ENCODE data around the gene DENND6B. TPM values are rescaled to one million over a fixed set of nuclear protein-coding genes. Genes with fewer than 3 reads are reported as not detected.
A peak's percentile ranks its signal among the peaks of the same experiment; 100 is the strongest.

Gene DENND6B
- total and polyA plus RNA-seq, 2 of the 13 experiments (the other 11 are each of a cell fraction or from before 2014, with no cell fraction given) = 0.95 to 3.8 TPM

DNA sequence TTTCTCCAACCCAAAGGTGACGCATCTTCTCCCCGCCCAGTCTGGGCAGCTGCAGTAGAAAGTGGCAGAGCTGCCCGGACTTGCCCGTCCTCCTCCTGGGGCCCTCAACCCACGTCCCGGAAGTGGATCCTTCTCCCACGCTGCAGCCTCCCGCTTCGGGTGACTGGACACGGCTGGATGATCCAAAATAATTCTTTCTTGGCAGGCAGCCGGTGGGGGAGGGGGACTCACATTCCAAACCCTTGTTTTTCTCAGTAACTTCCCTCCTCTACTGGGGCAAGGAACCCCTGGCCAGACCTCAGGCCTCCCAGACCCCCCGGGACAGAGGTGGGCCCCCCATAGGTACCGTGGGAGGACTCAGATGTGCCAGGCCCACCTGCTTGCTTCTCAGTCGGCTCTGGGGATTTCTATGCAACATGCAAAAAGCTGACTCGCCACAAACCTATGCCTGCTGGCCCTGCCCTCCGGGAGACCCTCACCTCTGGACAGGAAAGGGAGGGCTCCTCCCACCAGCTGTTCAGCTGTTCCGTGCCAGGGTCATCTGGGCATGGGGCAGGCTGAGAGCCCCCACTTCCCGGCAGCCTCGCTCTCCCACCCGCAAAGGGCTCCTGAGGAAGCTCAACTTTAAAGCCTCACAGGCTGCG, 20.8 kb downstream of the DENND6B start (continued):
- TF ChIP-seq ZNF577 (CRISPR knock-in tag; IDR thresholded peaks at IDR 0.05; ENCODE audit: borderline replicate concordance, low read depth) (no peak), SIN3A (IDR thresholded peaks at IDR 0.05; ENCODE audit: borderline replicate concordance, low read depth, low read length) (no peak), ZSCAN12 (CRISPR knock-in tag; IDR thresholded peaks at IDR 0.05) (no peak), AGO2 (optimal IDR thresholded peaks at IDR 0.05; ENCODE audit: low read depth, low read length) (peak; percentile 9), ZZZ3 (CRISPR knock-in tag; IDR thresholded peaks at IDR 0.05; ENCODE audit: borderline replicate concordance) (0 out of 2 replicates have a peak, but pooled peaks have one; percentile 4), HIVEP1 (CRISPR knock-in tag; IDR thresholded peaks at IDR 0.05) (no peak; the same call in 1 of the 2 replicates), ZBTB1 (CRISPR knock-in tag; IDR thresholded peaks at IDR 0.05; ENCODE audit: borderline replicate concordance) (no peak), E2F2 (CRISPR knock-in tag; IDR thresholded peaks at IDR 0.05; ENCODE audit: borderline replicate concordance) (no peak), TEAD3 (CRISPR knock-in tag; optimal IDR thresholded peaks at IDR 0.05; ENCODE audit: borderline replicate concordance) (no peak), SRSF1 (optimal IDR thresholded peaks at IDR 0.05; ENCODE audit: low read depth, low read length) (peak; percentile 53), ZFP37 (CRISPR knock-in tag; IDR thresholded peaks at IDR 0.05; ENCODE audit: borderline replicate concordance) (no peak), SNRNP70 (IDR thresholded peaks at IDR 0.05; ENCODE audit: low read depth, low read length) (no peak), GABPA (IDR thresholded peaks at IDR 0.05; ENCODE audit: low read depth, low read length) (peak; percentile 30), GABPA (CRISPR knock-in tag; IDR thresholded peaks at IDR 0.05; ENCODE audit: low read depth) (peak; percentile 52), RFX5 (IDR thresholded peaks at IDR 0.05; ENCODE audit: low read depth, low read length) (no peak), RAD21 (CRISPR knock-in tag; IDR thresholded peaks at IDR 0.05) (no peak), NONO (IDR thresholded peaks at IDR 0.05) (no peak), NONO (CRISPR knock-in tag; conservative IDR thresholded peaks at IDR 0.05) (no peak), SP4 (CRISPR knock-in tag; IDR thresholded peaks at IDR 0.05) (no peak), EED (CRISPR knock-in tag; IDR thresholded peaks at IDR 0.05) (no peak), PLRG1 (conservative IDR thresholded peaks at IDR 0.05) (no peak), SYNCRIP (IDR thresholded peaks at IDR 0.05; ENCODE audit: insufficient read depth, low read depth, low read length) (no peak), ZBTB21 (CRISPR knock-in tag; IDR thresholded peaks at IDR 0.05) (no peak)
- TF ChIP-seq, protein P1, sequence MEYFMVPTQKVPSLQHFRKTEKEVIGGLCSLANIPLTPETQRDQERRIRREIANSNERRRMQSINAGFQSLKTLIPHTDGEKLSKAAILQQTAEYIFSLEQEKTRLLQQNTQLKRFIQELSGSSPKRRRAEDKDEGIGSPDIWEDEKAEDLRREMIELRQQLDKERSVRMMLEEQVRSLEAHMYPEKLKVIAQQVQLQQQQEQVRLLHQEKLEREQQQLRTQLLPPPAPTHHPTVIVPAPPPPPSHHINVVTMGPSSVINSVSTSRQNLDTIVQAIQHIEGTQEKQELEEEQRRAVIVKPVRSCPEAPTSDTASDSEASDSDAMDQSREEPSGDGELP (IDR thresholded peaks at IDR 0.05; ENCODE audit: borderline replicate concordance, low read depth) = peak; percentile 94
- TF ChIP-seq, protein P2, sequence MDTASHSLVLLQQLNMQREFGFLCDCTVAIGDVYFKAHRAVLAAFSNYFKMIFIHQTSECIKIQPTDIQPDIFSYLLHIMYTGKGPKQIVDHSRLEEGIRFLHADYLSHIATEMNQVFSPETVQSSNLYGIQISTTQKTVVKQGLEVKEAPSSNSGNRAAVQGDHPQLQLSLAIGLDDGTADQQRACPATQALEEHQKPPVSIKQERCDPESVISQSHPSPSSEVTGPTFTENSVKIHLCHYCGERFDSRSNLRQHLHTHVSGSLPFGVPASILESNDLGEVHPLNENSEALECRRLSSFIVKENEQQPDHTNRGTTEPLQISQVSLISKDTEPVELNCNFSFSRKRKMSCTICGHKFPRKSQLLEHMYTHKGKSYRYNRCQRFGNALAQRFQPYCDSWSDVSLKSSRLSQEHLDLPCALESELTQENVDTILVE (CRISPR knock-in tag; IDR thresholded peaks at IDR 0.05) = no peak
- TF ChIP-seq, protein P3, sequence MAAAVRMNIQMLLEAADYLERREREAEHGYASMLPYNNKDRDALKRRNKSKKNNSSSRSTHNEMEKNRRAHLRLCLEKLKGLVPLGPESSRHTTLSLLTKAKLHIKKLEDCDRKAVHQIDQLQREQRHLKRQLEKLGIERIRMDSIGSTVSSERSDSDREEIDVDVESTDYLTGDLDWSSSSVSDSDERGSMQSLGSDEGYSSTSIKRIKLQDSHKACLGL (CRISPR knock-in tag; IDR thresholded peaks at IDR 0.05) = no peak
- TF ChIP-seq, protein P4, sequence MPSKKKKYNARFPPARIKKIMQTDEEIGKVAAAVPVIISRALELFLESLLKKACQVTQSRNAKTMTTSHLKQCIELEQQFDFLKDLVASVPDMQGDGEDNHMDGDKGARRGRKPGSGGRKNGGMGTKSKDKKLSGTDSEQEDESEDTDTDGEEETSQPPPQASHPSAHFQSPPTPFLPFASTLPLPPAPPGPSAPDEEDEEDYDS (CRISPR knock-in tag; IDR thresholded peaks at IDR 0.05) = no peak

Measured in HepG2 (cell line).